Pancreas (tissue), 10 donors: ENCODE results near the gene PIK3C2B. TPM values are rescaled to one million over a fixed set of nuclear protein-coding genes. Genes with fewer than 3 reads are reported as not detected.

Experiments used
- ATAC-seq, 4 donors: fragments of 200-7000 bp; cut with Tn5 transposase; one replicate each; pipeline versions ENCODE4 v1.8.0 to v1.9.1; 2020; ENCODE audit warnings: mild to moderate bottlenecking in 4 of 4, moderate library complexity in 4 of 4
- DNase-seq, 6 donors: peaks; one replicate each; pipeline ENCODE4 v3.0.0-alpha.2; 2020
- FAIRE-seq: peaks from 2 replicates; lab custom pipeline; 2012; peaks lifted over from hg19 to GRCh38; lab: Jason Lieb, UNC
- H3K27ac ChIP-seq, 4 donors: fragments of 200-600 bp; sonication (generic); 1 replicate in 3 of 4; 2 replicates in 1 of 4; pipeline versions ENCODE4 v1.5.0 to v1.8.0; 2020
- H3K27me3 ChIP-seq, 4 donors: fragments of 200-600 bp; one replicate each; pipeline ENCODE4 v1.8.0; 2021
- H3K36me3 ChIP-seq, 3 donors: fragments of 200-600 bp; sonication (generic) in 1 of 3; one replicate each; pipeline versions ENCODE4 v1.5.0 to v1.8.0; 2020 to 2021
- H3K4me1 ChIP-seq, 3 donors: fragments of 200-600 bp; one replicate each; pipeline ENCODE4 v1.8.0; 2021
- H3K4me3 ChIP-seq, 4 donors: fragments of 200-600 bp; sonication (generic) in 2 of 4; one replicate each; pipeline versions ENCODE4 v1.5.0 to v1.8.0; 2020 to 2021
- H3K9me3 ChIP-seq, 4 donors: fragments of 200-600 bp; one replicate each; pipeline ENCODE4 v1.8.0; 2021
- WGBS, 2 donors: extraction: QIAGEN DNeasy Blood & Tissue Kit; methylation state at CpG; one replicate each; pipeline ENCODE4 v1.1.7; 2013; 5-methylcytosine and 5-hydroxymethylcytosine counted together
- intact Hi-C, 3 donors: fragments of 100-400 bp; cut with DNase I; formaldehyde crosslinking; loops; one replicate each; pipeline versions ENCODE4 v1.11.1 to v1.14.2; 2022
- polyA plus RNA-seq, 2 donors: library from polyadenylated mRNA; stranded (reverse); fragments of 200-250 nt; gene quantifications; one replicate each; pipeline ENCODE4 v1.2.3, GENCODE V29; 2013
- total RNA-seq, 6 donors: library from RNA; stranded (reverse); fragmentation: NEBNext Ultra II Directional in 4 of 6; extraction: Animal tissue kit (Norgen Biotek cat#: 25700) in 4 of 6; gene quantifications; one replicate each; pipeline versions ENCODE4 v1.2.1 to v1.2.4, GENCODE V29; 2021 to 2023
- TF ChIP-seq, protein P1 (sequence below), 4 donors: fragments of 200-600 bp; sonication (generic) in 3 of 4; IDR thresholded peaks; one replicate each; pipeline versions ENCODE4 v1.5.0 to v1.8.0; 2021; ENCODE audit warnings: antibody characterized with exemption in 4 of 4
- donor health status: healthy with polysubstance abuse.
- donor health status: DM: no; HTN: no; CAD: no; lungs with moderate emphysema.
- donor health status: DM: no; HTN: no; CAD: no.
- donor health status: control.
- donor health status: control.
- donor health status: Bipolar disorder and iron deficiency.
- donor health status: DM: yes; HTN: yes; CAD: no.
- donor health status: DM: no; HTN: no; CAD: no.
- donor health status: DM: no; HTN: no; CAD: no.
- donor health status: DM: yes; HTN: yes; CAD: no.

PIK3C2B gene
- total and polyA plus RNA-seq, 8 donors: 5.4 to 17.5 (median 9.7) TPM

DNA sequence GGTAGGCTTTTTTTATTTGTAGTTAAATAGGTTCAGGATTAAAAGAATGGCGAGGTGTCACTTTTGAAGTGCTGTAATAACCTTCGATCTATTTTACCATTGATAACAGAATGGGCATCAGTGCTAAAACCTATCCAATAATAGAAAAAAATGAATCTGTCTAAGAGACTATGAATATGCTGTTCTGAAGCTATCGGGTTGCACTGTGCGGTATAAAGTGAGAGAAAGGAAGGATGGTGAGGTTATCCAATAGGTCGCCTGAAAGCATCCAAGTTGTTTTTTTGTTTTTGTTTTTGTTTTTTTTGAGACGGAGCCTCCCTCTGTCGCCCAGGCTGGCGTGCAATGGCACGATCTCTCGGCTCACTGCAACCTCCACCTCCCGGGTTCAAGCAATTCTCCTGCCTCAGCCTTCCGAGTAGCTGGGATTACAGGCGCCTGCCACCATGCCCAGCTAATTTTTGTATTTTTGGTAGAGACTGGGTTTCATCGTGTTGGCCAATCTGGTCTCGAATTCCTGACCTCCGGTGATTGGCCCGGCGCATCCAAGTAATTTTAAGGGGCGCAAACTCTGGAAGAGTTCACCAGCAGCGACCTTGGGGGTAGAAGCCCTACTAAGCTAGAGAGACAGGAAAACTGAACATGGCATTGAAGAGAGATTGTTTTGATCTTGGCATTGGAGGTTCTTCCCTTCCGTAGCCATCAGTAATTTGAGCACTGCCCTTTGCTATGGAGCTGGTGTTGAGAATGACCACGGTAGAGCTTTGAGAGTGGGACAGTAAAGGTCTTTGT, 12.9 kb upstream of the PIK3C2B start:
- intact Hi-C loops: no loop called here
- DNase-seq: peak in 1 of 6 donors; percentile 51

DNA sequence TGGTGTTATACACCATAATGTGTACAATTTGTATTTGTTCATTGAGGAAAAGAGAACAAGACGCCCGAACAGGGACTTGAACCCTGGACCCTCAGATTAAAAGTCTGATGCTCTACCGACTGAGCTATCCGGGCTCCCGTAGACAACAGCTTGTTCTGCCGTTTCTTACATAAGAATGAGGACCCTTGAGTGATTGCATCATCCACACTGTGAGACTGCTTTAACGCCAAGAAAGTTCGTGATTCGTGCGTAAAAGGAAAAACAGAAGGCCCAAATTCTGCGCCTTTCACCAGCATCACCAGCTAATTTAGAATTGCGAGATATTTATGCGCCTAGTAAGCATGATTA, 12.3 kb upstream of the PIK3C2B start:
- 0% methylated on average over 13 of the region's 13 CpGs for WGBS, 2 donors
- H3K9me3 ChIP-seq: no peaks in the 10 kb centered on the region
- intact Hi-C loops: no loop called here
- no peaks in the 10 kb centered on the region for H3K27me3 ChIP-seq
- DNase-seq (peak in 5 of 6 donors; percentile 64 to 93 (median 73)), FAIRE-seq (peak; percentile 65), ATAC-seq (peak; percentile 75 to 87 (median 76))
- peak overlapping the region; percentile 5 to 54 (median 18) for H3K4me3 ChIP-seq
- H3K4me1 ChIP-seq: peaks cover 5 to 9% (median 7%) of the 10 kb centered on the region in 3 donors
- H3K27ac ChIP-seq: peak overlapping the region; percentile 9 to 91 (median 58)
- TF ChIP-seq, protein P1, sequence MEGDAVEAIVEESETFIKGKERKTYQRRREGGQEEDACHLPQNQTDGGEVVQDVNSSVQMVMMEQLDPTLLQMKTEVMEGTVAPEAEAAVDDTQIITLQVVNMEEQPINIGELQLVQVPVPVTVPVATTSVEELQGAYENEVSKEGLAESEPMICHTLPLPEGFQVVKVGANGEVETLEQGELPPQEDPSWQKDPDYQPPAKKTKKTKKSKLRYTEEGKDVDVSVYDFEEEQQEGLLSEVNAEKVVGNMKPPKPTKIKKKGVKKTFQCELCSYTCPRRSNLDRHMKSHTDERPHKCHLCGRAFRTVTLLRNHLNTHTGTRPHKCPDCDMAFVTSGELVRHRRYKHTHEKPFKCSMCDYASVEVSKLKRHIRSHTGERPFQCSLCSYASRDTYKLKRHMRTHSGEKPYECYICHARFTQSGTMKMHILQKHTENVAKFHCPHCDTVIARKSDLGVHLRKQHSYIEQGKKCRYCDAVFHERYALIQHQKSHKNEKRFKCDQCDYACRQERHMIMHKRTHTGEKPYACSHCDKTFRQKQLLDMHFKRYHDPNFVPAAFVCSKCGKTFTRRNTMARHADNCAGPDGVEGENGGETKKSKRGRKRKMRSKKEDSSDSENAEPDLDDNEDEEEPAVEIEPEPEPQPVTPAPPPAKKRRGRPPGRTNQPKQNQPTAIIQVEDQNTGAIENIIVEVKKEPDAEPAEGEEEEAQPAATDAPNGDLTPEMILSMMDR (IDR thresholded peaks at IDR 0.05): no peak
- H3K36me3 ChIP-seq: no peaks in the 10 kb centered on the region

More for the DNA sequence above, 12.9 kb upstream of the PIK3C2B start:
- no peaks in the 10 kb centered on the region for H3K27me3 ChIP-seq
- H3K4me1 ChIP-seq: peaks cover 5 to 9% (median 7%) of the 10 kb centered on the region in 3 donors
- H3K4me3 ChIP-seq: peak overlapping the region; percentile 5 to 54 (median 18)
- FAIRE-seq (no peak), ATAC-seq (peak in 3 of 4 donors; percentile 12 to 43 (median 28))
- peak overlapping the region; percentile 9 to 91 (median 58) for H3K27ac ChIP-seq
- TF ChIP-seq, protein P1 (IDR thresholded peaks at IDR 0.05): no peak
- 7 to 9% methylated on average over 22 of the region's 22 CpGs for WGBS, 2 donors
- H3K9me3 ChIP-seq: no peaks in the 10 kb centered on the region
- no peaks in the 10 kb centered on the region for H3K36me3 ChIP-seq

DNA sequence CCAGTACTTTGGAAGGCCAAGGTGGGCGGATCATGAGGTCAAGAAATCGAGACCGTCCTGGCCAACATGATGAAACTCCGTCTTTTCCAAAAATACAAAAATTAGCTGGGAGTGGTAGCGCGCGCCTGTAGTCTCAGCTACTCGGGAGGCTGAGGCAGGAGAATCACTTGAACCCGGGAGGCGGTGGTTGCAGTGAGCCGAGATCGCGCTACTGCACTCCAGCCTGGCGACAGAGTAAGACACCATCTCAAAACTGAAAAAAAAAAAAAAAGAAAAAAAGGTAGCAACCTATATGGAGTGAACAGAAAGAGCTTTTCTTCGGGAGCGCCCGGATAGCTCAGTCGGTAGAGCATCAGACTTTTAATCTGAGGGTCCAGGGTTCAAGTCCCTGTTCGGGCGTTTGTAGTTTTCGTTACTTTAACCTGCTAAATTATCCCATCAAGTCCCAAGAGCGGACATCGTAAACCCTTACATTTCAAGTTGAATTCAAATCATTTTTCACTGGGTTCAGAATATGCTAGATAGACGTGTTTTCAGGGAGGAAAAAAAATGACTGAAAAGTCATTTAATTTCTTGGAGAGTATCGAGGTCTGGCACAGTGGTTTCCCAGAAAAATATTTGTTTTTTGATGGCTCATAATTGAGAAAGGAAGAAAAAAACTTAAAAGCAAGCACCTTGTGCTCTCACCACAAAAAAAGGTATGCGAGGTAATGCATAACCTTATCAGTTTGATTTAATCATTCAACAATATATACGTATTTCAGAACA, 11.8 kb upstream of the PIK3C2B start:
- Histone ChIP-seq H3K27ac (peak overlapping the region; percentile 9 to 91 (median 58)), H3K4me1 (peaks cover 5 to 9% (median 7%) of the 10 kb centered on the region in 3 donors), H3K27me3 (no peaks in the 10 kb centered on the region), H3K36me3 (no peaks in the 10 kb centered on the region), H3K9me3 (no peaks in the 10 kb centered on the region), H3K4me3 (peak overlapping the region in 2 of 4 donors; percentile 30 to 54)
- ATAC-seq (peak; percentile 81 to 88 (median 84)), FAIRE-seq (no peak), DNase-seq (peak in 5 of 6 donors; percentile 60 to 81 (median 67))
- intact Hi-C loops: no loop called here
- 2 to 3% methylated on average over 27 of the region's 27 CpGs for WGBS, 2 donors
- TF ChIP-seq, protein P1 (IDR thresholded peaks at IDR 0.05): no peak

DNA sequence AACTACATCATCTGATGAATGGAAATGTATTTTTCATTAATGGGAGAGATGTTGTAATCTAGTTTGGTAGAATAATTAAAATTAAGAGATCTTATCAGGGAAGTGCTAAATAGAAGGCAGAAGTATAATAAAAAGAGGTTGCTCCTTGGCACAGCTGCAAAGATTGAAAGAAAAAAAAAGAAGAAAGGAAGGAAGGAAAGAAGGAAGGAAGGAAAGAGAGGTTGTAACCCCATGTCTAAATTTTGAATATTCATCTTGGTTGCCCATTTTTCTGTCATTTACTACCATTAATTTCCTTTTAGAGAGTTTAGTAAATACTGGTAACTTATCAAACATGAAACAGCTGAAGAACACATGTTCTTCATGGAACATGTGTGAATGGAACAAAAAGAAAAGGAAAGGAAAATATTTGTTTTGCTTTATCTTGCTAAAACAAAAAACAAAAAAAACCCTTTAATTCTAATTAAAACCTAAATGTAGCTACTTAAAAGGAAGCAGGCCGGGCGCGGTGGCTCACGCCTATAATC, 11.1 kb upstream of the PIK3C2B start:
- intact Hi-C loops: no loop called here
- ATAC-seq: peak in 2 of 4 donors; percentile 1 to 3
- Histone ChIP-seq H3K4me3 (peak overlapping the region in 2 of 4 donors; percentile 30 to 44), H3K36me3 (no peaks in the 10 kb centered on the region), H3K27me3 (no peaks in the 10 kb centered on the region), H3K27ac (peak overlapping the region in 3 of 4 donors; percentile 6 to 91 (median 87)), H3K4me1 (peaks cover 5 to 9% (median 7%) of the 10 kb centered on the region in 3 donors), H3K9me3 (no peaks in the 10 kb centered on the region)
- 5 to 12% methylated on average over 4 of the region's 4 CpGs for WGBS, 2 donors
- no peak for DNase-seq
- TF ChIP-seq, protein P1 (IDR thresholded peaks at IDR 0.05): no peak
- no peak for FAIRE-seq
